22Rv1 (cell line): Measurements from ENCODE around the gene S1PR4.

Experiments used
- ZFX ChIP-seq: fragments of 450-650 bp; IDR thresholded peaks from 2 replicates; pipeline ENCODE4 v1.6.1; 2017; ENCODE audit warnings: antibody characterized with exemption, borderline replicate concordance
- TF ChIP-seq, protein P1 (sequence below): fragments of 450-650 bp; IDR thresholded peaks from 2 replicates; pipeline ENCODE4 v1.5.1; 2017; ENCODE audit warnings: mild to moderate bottlenecking

DNA sequence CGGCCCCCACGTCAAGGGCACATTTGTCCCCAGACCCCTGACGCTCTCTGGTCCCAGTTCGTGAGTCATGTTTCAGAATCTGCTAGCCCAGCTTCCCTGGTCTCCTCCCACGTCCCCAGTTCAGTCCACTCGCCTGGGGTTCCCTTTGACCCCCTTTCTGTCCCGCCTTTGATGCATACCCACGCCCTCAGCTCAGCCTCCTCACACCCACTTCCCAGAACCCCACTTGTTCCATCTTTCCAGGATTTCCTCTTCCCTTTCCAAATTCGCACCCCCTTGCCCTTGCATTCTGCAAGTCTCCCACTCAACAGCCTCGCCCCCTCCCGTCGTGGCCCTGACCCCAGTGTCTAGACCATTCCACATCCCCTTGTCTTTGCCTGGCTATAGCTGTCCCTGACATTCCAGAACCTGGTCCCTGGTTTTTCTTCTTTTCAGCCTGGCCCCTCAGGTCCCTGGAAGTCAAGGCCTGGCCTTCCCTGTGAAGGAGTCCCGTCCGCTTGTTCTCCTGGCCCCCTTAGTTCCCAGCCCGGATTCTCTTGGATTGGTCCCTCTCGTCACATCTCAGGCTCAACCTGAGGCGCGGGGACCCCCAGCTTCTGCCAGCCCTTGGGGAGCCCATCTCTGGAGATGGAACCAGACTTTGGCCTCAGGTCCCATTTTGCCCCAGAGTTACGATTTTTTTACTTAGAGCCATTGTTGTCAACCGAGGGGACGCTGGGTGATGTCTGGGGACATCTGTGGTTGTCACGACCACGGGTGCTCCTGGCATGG, 8.5 kb downstream of the S1PR4 start:
- TF ChIP-seq, protein P1, sequence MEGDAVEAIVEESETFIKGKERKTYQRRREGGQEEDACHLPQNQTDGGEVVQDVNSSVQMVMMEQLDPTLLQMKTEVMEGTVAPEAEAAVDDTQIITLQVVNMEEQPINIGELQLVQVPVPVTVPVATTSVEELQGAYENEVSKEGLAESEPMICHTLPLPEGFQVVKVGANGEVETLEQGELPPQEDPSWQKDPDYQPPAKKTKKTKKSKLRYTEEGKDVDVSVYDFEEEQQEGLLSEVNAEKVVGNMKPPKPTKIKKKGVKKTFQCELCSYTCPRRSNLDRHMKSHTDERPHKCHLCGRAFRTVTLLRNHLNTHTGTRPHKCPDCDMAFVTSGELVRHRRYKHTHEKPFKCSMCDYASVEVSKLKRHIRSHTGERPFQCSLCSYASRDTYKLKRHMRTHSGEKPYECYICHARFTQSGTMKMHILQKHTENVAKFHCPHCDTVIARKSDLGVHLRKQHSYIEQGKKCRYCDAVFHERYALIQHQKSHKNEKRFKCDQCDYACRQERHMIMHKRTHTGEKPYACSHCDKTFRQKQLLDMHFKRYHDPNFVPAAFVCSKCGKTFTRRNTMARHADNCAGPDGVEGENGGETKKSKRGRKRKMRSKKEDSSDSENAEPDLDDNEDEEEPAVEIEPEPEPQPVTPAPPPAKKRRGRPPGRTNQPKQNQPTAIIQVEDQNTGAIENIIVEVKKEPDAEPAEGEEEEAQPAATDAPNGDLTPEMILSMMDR = no peak
- no peak for TF ChIP-seq ZFX
